GM10266 (cell line): ENCODE data around the gene ATP8A2.

Experiments
- DNase-seq: peaks from one replicate; pipeline ENCODE4 v3.0.0; 2012; ENCODE audit errors: extremely low spot score
- TF ChIP-seq, protein P1 (sequence below): IDR thresholded peaks from 2 replicates; pipeline ENCODE4 v1.5.1; 2012; ENCODE audit warnings: mild to moderate bottlenecking, low read depth; ENCODE audit not compliant: control insufficient read depth, insufficient read depth; ENCODE audit errors: missing control alignments

ATP8A2 gene

DNA sequence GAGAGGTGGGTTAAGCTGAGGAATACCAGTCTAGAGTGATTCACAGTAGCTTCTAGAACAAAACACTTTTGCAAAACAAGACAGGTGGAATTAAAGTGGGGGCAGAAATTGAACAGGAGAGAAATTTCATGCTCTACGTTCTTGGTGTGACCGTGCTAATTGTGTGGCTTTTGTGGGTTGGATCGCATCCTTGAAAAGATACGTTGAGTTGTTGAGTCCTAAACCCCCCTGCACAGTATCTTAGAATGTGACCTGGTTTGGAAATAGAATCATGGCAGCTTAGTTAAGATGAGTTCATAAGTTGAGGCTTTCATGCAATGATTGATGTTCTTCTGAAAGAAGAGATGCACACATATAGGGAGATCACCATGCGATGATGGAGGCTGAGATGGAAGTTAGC, 308.2 kb downstream of the ATP8A2 start:
- DNase-seq, result no peak
- TF ChIP-seq, protein P1, sequence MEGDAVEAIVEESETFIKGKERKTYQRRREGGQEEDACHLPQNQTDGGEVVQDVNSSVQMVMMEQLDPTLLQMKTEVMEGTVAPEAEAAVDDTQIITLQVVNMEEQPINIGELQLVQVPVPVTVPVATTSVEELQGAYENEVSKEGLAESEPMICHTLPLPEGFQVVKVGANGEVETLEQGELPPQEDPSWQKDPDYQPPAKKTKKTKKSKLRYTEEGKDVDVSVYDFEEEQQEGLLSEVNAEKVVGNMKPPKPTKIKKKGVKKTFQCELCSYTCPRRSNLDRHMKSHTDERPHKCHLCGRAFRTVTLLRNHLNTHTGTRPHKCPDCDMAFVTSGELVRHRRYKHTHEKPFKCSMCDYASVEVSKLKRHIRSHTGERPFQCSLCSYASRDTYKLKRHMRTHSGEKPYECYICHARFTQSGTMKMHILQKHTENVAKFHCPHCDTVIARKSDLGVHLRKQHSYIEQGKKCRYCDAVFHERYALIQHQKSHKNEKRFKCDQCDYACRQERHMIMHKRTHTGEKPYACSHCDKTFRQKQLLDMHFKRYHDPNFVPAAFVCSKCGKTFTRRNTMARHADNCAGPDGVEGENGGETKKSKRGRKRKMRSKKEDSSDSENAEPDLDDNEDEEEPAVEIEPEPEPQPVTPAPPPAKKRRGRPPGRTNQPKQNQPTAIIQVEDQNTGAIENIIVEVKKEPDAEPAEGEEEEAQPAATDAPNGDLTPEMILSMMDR, result no peak

DNA sequence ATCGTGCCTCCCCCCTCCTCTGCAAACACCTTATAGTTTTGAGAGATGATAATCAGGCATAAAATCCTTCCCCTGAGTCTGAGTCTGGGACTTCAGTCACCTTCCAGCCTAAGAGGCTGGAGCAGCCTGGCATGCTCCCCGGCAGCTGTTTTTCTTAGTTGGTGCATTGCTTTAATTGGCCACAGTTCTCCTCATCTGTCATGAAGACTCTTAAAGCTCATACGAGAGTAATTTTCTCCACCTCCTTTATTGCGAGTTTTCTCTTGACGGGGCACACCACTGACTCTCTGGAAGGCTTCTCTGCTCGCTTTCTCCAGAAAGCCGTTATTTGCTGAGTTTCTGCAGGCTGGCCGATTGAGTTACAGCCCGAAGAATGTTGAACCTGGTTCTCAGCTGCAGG, 310.5 kb downstream of the ATP8A2 start:
- TF ChIP-seq, protein P1, result no peak
- no peak for DNase-seq

DNA sequence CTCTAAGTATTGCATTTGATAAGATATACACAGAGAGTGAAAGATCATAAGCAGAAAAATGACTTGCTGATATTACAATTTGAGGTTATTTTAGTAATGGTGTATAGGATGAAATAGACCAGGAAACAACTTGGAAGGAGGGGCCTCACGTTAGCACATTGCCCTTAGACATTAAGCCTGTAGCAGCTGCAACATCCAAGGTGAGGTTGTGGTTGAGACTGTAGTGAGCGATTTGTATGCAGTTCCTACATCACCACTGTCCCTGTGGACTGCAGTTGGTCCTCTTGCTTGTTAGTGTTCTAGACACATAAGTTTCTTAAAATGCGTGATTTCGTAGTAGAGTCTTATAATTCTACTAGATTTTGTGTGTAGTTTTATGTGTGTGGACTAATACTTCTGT, 311.3 kb downstream of the ATP8A2 start:
- no peak for DNase-seq

DNA sequence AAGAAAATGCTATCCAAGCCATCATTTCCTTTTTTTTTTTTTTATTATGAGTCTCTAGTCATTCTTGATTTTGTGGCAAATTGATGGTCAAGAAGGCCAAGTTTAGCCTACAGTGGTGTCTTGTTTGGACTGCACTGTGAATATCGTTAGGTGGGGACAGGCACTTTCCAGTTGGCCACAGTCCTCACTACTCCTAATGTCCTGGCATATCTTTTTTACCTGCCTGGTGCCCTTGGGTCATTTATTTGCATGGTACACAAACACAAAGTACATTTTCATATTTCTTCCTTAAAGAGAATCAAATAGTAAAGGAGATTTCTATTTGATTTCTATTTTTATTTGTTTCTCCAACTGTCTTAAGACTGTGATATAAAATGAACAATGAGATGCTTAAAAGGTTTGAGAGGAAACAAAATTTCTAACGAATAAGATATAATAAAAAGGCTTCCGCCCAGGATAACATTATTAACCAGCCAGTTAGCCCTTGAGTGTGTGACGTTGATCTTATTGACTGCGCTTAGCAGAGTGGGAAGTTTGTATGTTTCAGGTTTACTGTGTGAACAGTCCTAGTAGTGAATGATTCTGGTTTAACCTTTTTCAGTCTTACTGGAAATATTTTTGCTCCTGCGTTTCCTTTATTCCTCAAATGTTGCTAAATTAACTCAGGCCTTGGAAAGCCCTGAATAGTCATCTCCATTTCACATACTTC, 312.0 kb downstream of the ATP8A2 start:
- TF ChIP-seq, protein P1, result no peak
- DNase-seq, result no peak

More for the DNA sequence above, 311.3 kb downstream of the ATP8A2 start:
- TF ChIP-seq, protein P1, result no peak

DNA sequence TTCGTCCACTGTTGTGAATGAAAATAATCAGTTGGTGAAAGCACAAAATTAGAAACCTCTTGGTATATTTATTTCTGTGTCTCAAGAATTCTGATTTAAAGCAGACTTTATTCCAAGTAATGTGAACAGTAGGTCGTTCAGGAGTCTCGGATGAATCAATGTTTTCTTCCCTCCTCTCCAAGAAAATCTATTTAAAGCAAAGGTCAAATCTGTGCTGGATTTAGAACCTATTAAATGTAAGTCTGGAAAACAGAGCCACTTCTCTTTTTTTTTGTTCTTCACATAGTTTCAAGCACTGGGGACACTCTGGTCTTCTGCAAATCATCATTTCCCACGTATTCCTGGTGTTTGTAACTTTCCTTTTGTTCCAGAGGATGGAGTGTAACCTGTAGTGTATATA, 312.7 kb downstream of the ATP8A2 start:
- DNase-seq, result no peak
- TF ChIP-seq, protein P1, result no peak

DNA sequence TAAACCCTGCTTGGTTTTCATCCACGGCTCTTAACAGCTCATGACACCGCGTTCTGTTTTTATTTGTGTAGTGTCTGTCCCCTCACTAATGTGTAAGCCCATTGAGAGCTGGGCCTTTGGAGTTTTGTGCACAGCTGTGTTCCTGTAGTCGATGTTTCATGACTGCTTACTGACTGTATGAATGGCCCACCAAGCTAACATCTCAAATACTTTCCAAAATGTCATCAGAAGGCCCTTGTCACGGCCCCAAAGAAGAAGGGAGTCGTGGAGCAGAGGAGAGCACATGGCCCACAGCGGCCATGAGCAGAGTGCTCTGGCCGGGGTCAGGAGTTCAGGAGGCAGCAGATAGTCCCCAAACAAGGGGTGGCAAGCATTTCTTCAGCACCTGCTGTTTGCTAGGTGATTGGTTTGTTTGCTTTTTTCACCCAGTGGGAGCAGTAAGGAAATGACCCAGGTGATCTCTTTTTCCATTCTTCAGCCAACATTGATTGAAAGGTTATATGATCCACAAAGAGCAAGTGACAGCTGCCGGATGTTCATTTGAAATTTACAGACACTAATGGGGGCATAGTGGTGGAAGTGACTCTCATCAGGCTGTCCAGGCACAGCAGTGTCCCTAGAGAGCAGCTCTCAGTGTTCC, 315.2 kb downstream of the ATP8A2 start:
- TF ChIP-seq, protein P1, result no peak
- no peak for DNase-seq
